ENCODE results near the gene SELENOO. TPM values are rescaled to one million over a fixed set of nuclear protein-coding genes. Genes with fewer than 3 reads are reported as not detected.

The SELENOO gene
- total RNA-seq, 1 experiment from 2014 or later: 41.3 TPM

DNA sequence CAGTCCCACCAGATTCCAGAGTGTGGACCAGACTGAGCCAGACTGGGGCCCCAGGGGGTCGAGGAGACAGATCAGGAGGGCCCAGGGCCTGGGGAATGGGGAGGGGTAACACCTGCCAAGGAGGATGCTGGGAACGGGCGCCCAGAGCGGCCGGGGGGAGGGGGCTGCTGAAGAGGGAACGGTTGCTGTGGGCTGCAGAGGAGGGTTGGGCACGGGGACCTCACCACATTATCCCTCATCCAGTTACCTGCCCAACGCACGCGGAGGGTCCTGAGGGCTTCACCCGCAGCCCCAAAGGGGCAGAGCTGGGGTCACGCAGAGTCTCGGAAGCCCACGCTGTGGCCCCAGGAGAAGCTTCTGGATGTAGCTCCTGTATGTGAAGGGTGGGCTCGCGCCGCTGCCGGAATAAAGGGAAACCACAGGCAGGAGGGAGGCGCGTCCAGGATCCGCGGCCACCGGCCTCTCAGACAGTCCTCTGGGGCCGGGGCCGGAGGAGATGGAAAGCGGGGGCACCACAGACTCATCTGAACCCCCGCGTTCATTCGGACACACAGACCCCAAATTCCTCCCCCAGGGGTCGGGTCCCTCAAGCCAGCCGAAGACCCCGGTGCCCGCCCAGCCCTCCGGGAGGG lies 866 bp upstream of the SELENOO start:
- no peak for TF ChIP-seq EZH2 (IDR thresholded peaks at IDR 0.05; ENCODE audit: borderline replicate concordance, low read depth, low read length, poor library complexity, severe bottlenecking)
- TF ChIP-seq CTCF (conservative IDR thresholded peaks at IDR 0.05; ENCODE audit: low read depth, low read length): no peak
- POLR2A ChIA-PET (ENCODE audit: low non-redundant PET): no interaction called here

GRCh38 chr22:50201191-50202129 lies 649 bp downstream of the SELENOO start:
- Histone ChIP-seq H3K4me1 (ENCODE audit: insufficient read depth, low read length, poor library complexity, severe bottlenecking) (peaks cover 10% of the 10 kb centered on the region), H3K36me3 (ENCODE audit: insufficient read depth, low read length, poor library complexity, severe bottlenecking) (peaks cover 36% of the 10 kb centered on the region), H3K4me3 (ENCODE audit: low read depth, low read length, poor library complexity, severe bottlenecking) (peak overlapping the region; percentile 78), H3K27ac (ENCODE audit: low read depth, low read length, poor library complexity, severe bottlenecking) (peak overlapping the region; percentile 82), H3K27me3 (replicated peaks; ENCODE audit: insufficient read depth, low read depth, low read length, poor library complexity) (no peaks in the 10 kb centered on the region), H3K9me3 (ENCODE audit: low read depth, low read length, poor library complexity, severe bottlenecking) (peaks cover 5% of the 10 kb centered on the region)
- BruUV-seq (replicated peaks): no TSS peak
- TF ChIP-seq CTCF (conservative IDR thresholded peaks at IDR 0.05; ENCODE audit: low read depth, low read length): no peak
- no peak for TF ChIP-seq EZH2 (IDR thresholded peaks at IDR 0.05; ENCODE audit: borderline replicate concordance, low read depth, low read length, poor library complexity, severe bottlenecking)
- ChIA-PET CTCF (interaction anchor here (0.8 kb wide), 1 partner anchor 52 kb away, joined by 3 read pairs; no protein-coding TSS in a partner anchor), POLR2A (ENCODE audit: low non-redundant PET) (no interaction called here)
- peak; percentile 32 for DNase-seq (ENCODE audit: low spot score)
- intact Hi-C loops (cut with micrococcal nuclease; ENCODE audit: unreplicated experiment): no loop called here

More for the DNA sequence above, 866 bp upstream of the SELENOO start:
- peak overlapping the region; percentile 78 for H3K4me3 ChIP-seq (ENCODE audit: low read depth, low read length, poor library complexity, severe bottlenecking)
- H3K27me3 ChIP-seq (replicated peaks; ENCODE audit: insufficient read depth, low read depth, low read length, poor library complexity): no peaks in the 10 kb centered on the region
- BruUV-seq (replicated peaks): no TSS peak
- DNase-seq (ENCODE audit: low spot score): peak; percentile 32
- H3K9me3 ChIP-seq (ENCODE audit: low read depth, low read length, poor library complexity, severe bottlenecking): peaks cover 5% of the 10 kb centered on the region
- peaks cover 10% of the 10 kb centered on the region for H3K4me1 ChIP-seq (ENCODE audit: insufficient read depth, low read length, poor library complexity, severe bottlenecking)
- intact Hi-C loops (cut with micrococcal nuclease; ENCODE audit: unreplicated experiment): no loop called here
- CTCF ChIA-PET: no interaction called here
- H3K36me3 ChIP-seq (ENCODE audit: insufficient read depth, low read length, poor library complexity, severe bottlenecking): peaks cover 37% of the 10 kb centered on the region
- peak overlapping the region; percentile 82 for H3K27ac ChIP-seq (ENCODE audit: low read depth, low read length, poor library complexity, severe bottlenecking)

GRCh38 chr22:50202130-50202666 lies 1.4 kb downstream of the SELENOO start:
- CTCF ChIA-PET: interaction anchor here (0.8 kb wide), 1 partner anchor 53 kb away, joined by 3 read pairs; no protein-coding TSS in a partner anchor

More at GRCh38 chr22:50202130-50202666, 1.4 kb downstream of the SELENOO start:
- Histone ChIP-seq H3K4me3 (ENCODE audit: low read depth, low read length, poor library complexity, severe bottlenecking) (peak overlapping the region; percentile 78), H3K27ac (ENCODE audit: low read depth, low read length, poor library complexity, severe bottlenecking) (peak overlapping the region; percentile 65), H3K9me3 (ENCODE audit: low read depth, low read length, poor library complexity, severe bottlenecking) (peaks cover 5% of the 10 kb centered on the region), H3K27me3 (replicated peaks; ENCODE audit: insufficient read depth, low read depth, low read length, poor library complexity) (no peaks in the 10 kb centered on the region), H3K36me3 (ENCODE audit: insufficient read depth, low read length, poor library complexity, severe bottlenecking) (peaks cover 39% of the 10 kb centered on the region), H3K4me1 (ENCODE audit: insufficient read depth, low read length, poor library complexity, severe bottlenecking) (peaks cover 10% of the 10 kb centered on the region)
- TF ChIP-seq EZH2 (IDR thresholded peaks at IDR 0.05; ENCODE audit: borderline replicate concordance, low read depth, low read length, poor library complexity, severe bottlenecking) (no peak), CTCF (conservative IDR thresholded peaks at IDR 0.05; ENCODE audit: low read depth, low read length) (no peak)
- no TSS peak for BruUV-seq (replicated peaks)
- POLR2A ChIA-PET (ENCODE audit: low non-redundant PET): no interaction called here
- intact Hi-C loops (cut with micrococcal nuclease; ENCODE audit: unreplicated experiment): no loop called here
- DNase-seq (ENCODE audit: low spot score): no peak

All from A673 (cell line).